ENCODE data around the gene IQUB. TPM values are rescaled to one million over a fixed set of nuclear protein-coding genes. Genes with fewer than 3 reads are reported as not detected.

IQUB gene
- total RNA-seq, 2 donors from 2014 or later = 0.51 to 0.85 TPM

- TF ChIP-seq, protein P1, sequence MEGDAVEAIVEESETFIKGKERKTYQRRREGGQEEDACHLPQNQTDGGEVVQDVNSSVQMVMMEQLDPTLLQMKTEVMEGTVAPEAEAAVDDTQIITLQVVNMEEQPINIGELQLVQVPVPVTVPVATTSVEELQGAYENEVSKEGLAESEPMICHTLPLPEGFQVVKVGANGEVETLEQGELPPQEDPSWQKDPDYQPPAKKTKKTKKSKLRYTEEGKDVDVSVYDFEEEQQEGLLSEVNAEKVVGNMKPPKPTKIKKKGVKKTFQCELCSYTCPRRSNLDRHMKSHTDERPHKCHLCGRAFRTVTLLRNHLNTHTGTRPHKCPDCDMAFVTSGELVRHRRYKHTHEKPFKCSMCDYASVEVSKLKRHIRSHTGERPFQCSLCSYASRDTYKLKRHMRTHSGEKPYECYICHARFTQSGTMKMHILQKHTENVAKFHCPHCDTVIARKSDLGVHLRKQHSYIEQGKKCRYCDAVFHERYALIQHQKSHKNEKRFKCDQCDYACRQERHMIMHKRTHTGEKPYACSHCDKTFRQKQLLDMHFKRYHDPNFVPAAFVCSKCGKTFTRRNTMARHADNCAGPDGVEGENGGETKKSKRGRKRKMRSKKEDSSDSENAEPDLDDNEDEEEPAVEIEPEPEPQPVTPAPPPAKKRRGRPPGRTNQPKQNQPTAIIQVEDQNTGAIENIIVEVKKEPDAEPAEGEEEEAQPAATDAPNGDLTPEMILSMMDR (IDR thresholded peaks at IDR 0.05) = no peak
- H3K9me3 ChIP-seq = no peaks in the 10 kb centered on the region
These were observed 36.4 kb downstream of the IQUB start for GRCh38 chr7:123498031-123498430.

GRCh38 chr7:123494193-123494796 lies 40.1 kb downstream of the IQUB start:
- Histone ChIP-seq H3K4me3 (no peak overlapping the region), H3K36me3 (no peaks in the 10 kb centered on the region), H3K27me3 (no peaks in the 10 kb centered on the region), H3K27ac (no peak overlapping the region), H3K9me3 (no peaks in the 10 kb centered on the region), H3K4me1 (no peaks in the 10 kb centered on the region)
- DNase-seq (ENCODE audit: low spot score) = no peak
- TF ChIP-seq, protein P1 (IDR thresholded peaks at IDR 0.05) = peak; percentile 41 to 80

More at GRCh38 chr7:123498031-123498430, 36.4 kb downstream of the IQUB start:
- Histone ChIP-seq H3K4me3 (no peak overlapping the region), H3K27me3 (no peaks in the 10 kb centered on the region), H3K4me1 (no peaks in the 10 kb centered on the region), H3K36me3 (no peaks in the 10 kb centered on the region), H3K27ac (no peak overlapping the region)
- DNase-seq (ENCODE audit: low spot score) = no peak

GRCh38 chr7:123492485-123492884 lies 41.9 kb downstream of the IQUB start:
- no peak for DNase-seq (ENCODE audit: low spot score)
- H3K36me3 ChIP-seq = no peaks in the 10 kb centered on the region
- no peak overlapping the region for H3K4me3 ChIP-seq
- H3K27ac ChIP-seq = no peak overlapping the region
- H3K9me3 ChIP-seq = no peaks in the 10 kb centered on the region
- TF ChIP-seq, protein P1 (IDR thresholded peaks at IDR 0.05) = no peak
- no peaks in the 10 kb centered on the region for H3K4me1 ChIP-seq
- no peaks in the 10 kb centered on the region for H3K27me3 ChIP-seq

- TF ChIP-seq, protein P1 (IDR thresholded peaks at IDR 0.05) = no peak
- DNase-seq (ENCODE audit: low spot score) = no peak
- Histone ChIP-seq H3K36me3 (no peaks in the 10 kb centered on the region), H3K27me3 (no peaks in the 10 kb centered on the region), H3K4me3 (no peak overlapping the region), H3K4me1 (no peaks in the 10 kb centered on the region), H3K27ac (no peak overlapping the region), H3K9me3 (no peaks in the 10 kb centered on the region)
These were observed 48.7 kb downstream of the IQUB start for GRCh38 chr7:123485721-123486120.

- Histone ChIP-seq H3K4me1 (no peaks in the 10 kb centered on the region), H3K4me3 (no peak overlapping the region), H3K27me3 (no peaks in the 10 kb centered on the region), H3K36me3 (no peaks in the 10 kb centered on the region), H3K27ac (no peak overlapping the region), H3K9me3 (no peaks in the 10 kb centered on the region)
- TF ChIP-seq, protein P1 (IDR thresholded peaks at IDR 0.05) = no peak
- DNase-seq (ENCODE audit: low spot score) = no peak
These were observed 49.2 kb downstream of the IQUB start for GRCh38 chr7:123485187-123485586.

DNA sequence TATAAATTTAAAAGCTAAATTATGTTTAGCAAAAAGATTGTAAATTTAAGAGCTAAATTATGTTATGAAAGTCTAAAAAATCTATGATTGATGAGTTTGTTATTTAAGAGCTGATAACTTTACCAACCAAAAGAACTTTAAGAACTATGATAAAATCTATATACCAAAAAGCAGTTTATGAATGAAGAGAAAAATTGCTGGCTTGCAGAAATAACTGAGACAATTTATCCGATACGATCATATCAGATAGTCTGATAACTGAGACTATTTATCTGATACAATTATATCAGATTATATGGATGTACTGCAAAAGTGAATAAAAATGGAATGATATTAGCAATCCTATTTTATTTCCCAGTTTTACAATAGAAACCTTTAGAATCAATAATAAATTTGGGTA lies 50.2 kb downstream of the IQUB start:
- no peak overlapping the region for H3K27ac ChIP-seq
- no peak overlapping the region for H3K4me3 ChIP-seq
- DNase-seq (ENCODE audit: low spot score) = no peak
- no peaks in the 10 kb centered on the region for H3K4me1 ChIP-seq
- H3K36me3 ChIP-seq = no peaks in the 10 kb centered on the region
- no peaks in the 10 kb centered on the region for H3K9me3 ChIP-seq
- H3K27me3 ChIP-seq = no peaks in the 10 kb centered on the region
- TF ChIP-seq, protein P1 (IDR thresholded peaks at IDR 0.05) = no peak

All from right atrium auricular region (tissue), 2 donors.